LNCaP clone FGC (cell line): Measurements from ENCODE around the gene HIRA.
"Not testable (repeated sequence)": the region's sequence is repeated elsewhere in the genome, so short reads cannot be mapped to it uniquely, and the experiment has no call there.

ENCODE experiments used
- DNase-seq: peaks from one replicate; pipeline ENCODE4 v3.0.0-alpha.2; 2011; ENCODE audit warnings: low read depth
- H3K4me3 ChIP-seq: 2 replicates; pipeline ENCODE4 v1.5.1; 2011; ENCODE audit warnings: mild to moderate bottlenecking, low read depth, low read length, control low read depth
- CTCF ChIP-seq: IDR thresholded peaks from 2 replicates; pipeline ENCODE4 v1.5.1; 2012; ENCODE audit warnings: mild to moderate bottlenecking; ENCODE audit not compliant: control insufficient read depth, insufficient read depth; ENCODE audit errors: extremely low read depth

HIRA gene

GRCh38 chr22:19448739-19449421, 17.3 kb upstream of the HIRA start:
- no peak for DNase-seq
- H3K4me3 ChIP-seq: peak overlapping the region; percentile 93
- no peak for TF ChIP-seq CTCF

- peak overlapping the region; percentile 93 for H3K4me3 ChIP-seq
- peak; percentile 50 for DNase-seq
- TF ChIP-seq CTCF: no peak
These were observed 16.6 kb upstream of the HIRA start for GRCh38 chr22:19448076-19448607.

- no peak for TF ChIP-seq CTCF
- peak within 1 kb of the TSS; percentile 93 for H3K4me3 ChIP-seq
These were observed 16.0 kb upstream of the HIRA start, which contains the start of gene C22orf39 for GRCh38 chr22:19447330-19448075. C22orf39 (minus strand) TSS chr22:19447711; CDS start chr22:19447688, 23 bp downstream.

GRCh38 chr22:19446603-19447329, 15.2 kb upstream of the HIRA start:
- no peak for DNase-seq
- TF ChIP-seq CTCF: no peak
- peak overlapping the region; percentile 93 for H3K4me3 ChIP-seq

More at GRCh38 chr22:19447330-19448075, 16.0 kb upstream of the HIRA start, which contains the start of gene C22orf39:
- peak; percentile 88 for DNase-seq

- DNase-seq, H3K4me3 ChIP-seq: not testable (repeated sequence)
These were observed 13.9 kb upstream of the HIRA start for GRCh38 chr22:19445279-19445982.

GRCh38 chr22:19443544-19444211, 12.1 kb upstream of the HIRA start:
- H3K4me3 ChIP-seq: no peak overlapping the region
- TF ChIP-seq CTCF: no peak
- DNase-seq: no peak
